22Rv1 (cell line): Measurements from ENCODE around the gene FNTB.

Experiments used
- H3K27ac ChIP-seq: fragments of 450-650 bp; 2 replicates; pipeline ENCODE4 v1.5.1; 2017
- ZFX ChIP-seq: fragments of 450-650 bp; IDR thresholded peaks from 2 replicates; pipeline ENCODE4 v1.6.1; 2017; ENCODE audit warnings: antibody characterized with exemption, borderline replicate concordance
- TF ChIP-seq, protein P1 (sequence below): fragments of 450-650 bp; IDR thresholded peaks from 2 replicates; pipeline ENCODE4 v1.5.1; 2017; ENCODE audit warnings: mild to moderate bottlenecking

The FNTB gene

DNA sequence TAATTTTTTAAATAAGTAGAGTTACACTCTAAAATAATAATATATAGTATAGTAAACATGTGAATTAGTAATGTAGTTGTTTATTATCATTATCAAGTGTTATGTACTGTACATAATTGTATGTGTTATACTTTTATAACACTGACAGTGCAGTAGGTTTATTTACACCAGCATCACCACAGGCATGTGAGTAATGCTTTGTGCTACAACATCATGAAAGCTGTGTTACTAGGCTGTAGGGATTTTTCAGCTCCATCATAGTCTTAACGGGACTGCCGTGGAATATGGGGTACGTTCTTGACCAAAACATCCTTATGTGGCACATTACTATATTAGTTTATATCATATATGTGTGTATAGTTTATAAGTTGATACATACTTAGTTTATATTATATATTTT is 8.6 kb downstream of the FNTB start:
- TF ChIP-seq ZFX: no peak
- TF ChIP-seq, protein P1, sequence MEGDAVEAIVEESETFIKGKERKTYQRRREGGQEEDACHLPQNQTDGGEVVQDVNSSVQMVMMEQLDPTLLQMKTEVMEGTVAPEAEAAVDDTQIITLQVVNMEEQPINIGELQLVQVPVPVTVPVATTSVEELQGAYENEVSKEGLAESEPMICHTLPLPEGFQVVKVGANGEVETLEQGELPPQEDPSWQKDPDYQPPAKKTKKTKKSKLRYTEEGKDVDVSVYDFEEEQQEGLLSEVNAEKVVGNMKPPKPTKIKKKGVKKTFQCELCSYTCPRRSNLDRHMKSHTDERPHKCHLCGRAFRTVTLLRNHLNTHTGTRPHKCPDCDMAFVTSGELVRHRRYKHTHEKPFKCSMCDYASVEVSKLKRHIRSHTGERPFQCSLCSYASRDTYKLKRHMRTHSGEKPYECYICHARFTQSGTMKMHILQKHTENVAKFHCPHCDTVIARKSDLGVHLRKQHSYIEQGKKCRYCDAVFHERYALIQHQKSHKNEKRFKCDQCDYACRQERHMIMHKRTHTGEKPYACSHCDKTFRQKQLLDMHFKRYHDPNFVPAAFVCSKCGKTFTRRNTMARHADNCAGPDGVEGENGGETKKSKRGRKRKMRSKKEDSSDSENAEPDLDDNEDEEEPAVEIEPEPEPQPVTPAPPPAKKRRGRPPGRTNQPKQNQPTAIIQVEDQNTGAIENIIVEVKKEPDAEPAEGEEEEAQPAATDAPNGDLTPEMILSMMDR: no peak

DNA sequence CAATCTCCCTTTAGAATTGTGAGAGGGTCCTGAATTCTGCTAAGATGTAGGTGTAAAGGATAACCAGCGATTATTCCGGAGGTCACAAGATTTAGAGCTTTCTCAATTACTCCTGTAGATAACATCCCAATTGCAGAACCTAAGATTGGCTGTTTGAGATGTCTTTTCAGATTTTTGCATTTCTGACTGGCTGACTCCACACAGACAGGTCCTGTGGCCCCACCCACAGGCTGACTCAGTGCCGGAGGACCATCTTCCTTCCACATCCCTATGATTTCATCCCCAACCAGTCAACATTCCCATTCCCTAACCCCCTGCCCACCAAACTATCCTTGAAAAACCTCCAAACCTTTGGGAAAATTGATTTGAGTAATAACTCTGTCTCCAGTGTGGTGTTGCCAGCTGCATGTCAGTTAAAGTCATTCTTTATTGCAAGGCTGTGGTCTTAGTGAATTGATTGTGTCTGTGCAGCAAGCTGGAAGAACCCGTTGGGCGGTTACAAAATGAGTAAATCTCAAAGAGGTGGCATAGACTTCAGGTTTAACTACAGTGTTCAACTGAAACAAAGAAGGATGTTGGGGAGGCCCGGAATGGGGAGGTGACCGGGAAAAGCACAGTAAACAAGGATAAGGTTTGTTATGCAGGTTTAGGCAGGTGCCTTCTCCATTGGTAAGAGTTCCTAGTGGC is 10.6 kb downstream of the FNTB start:
- TF ChIP-seq ZFX: no peak
- TF ChIP-seq, protein P1: no peak
- no peak overlapping the region for H3K27ac ChIP-seq

More for the DNA sequence above, 8.6 kb downstream of the FNTB start:
- H3K27ac ChIP-seq: no peak overlapping the region

DNA sequence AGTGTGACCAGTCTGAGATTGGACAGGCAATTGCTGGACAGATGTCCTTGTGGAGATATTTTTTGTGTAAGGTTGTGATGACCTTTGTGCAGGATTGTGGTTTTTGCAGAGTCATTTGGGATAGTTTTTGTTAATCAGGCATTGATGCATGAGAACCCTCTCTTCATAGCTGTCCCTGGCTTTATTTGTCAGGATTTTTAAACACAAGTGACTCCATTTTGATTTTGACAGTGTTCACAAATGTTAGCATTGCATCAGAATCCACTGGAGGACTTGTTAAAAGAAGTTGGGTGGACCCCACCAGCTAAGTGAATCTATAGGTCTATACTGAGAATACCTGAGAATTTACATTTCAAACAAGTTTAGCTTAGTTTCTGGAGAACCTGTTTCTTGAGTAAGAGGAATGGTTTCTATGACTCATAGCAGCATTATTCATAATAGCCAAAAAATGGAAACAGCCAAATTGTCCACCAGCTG is 11.8 kb downstream of the FNTB start:
- TF ChIP-seq, protein P1: no peak
- TF ChIP-seq ZFX: no peak
- H3K27ac ChIP-seq: no peak overlapping the region

DNA sequence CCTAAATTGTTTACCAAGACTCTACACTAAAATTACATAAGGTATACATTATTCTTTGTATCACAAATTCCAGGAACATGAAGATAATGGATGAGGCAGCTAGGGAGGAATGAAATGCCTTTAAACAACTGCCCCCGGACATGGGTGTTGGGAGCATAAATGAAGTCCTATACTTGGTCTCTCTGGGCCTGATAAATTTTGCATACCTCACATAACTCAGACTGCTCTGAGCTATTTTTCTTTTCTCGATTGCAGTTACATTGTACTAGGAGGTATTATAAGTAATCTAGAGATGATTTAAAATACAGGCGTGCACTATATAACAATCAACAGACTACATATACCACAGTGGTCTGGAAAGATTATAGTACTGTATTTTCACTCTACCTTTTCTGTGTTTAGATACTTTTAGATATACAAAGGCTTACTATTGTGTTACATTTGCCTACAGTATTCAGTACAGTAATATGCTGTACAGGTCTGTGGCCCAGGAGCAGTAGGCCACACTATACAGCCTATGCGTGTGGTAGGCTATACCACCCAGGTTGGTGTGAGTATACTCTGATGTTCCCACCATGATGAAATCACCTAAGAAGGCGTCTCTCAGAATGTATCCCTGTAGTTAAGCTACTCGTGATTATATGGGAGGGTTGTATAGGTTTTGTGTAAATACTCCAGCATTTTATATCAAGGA is 14.3 kb downstream of the FNTB start:
- TF ChIP-seq, protein P1: no peak
- TF ChIP-seq ZFX: no peak
- H3K27ac ChIP-seq: no peak overlapping the region

DNA sequence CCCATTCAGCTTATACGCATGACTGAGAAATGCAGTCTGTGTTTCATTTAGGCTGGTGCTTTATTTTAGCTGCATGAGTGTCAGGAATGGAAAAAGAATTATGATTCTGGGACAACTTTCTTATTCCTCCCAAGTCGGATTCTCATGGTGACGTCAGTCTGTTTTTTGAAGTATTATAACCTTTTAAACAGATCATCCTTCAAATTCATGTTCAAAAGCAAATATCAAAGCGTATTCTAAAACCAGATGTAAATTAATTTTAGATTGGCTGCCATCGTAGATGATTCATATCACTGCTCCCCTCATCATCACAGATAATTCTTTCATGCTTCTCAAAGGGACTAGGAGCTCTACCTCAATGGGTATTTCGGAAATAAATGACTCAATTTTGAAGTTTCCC is 15.0 kb downstream of the FNTB start:
- TF ChIP-seq ZFX: no peak
- TF ChIP-seq, protein P1: no peak
- H3K27ac ChIP-seq: no peak overlapping the region

DNA sequence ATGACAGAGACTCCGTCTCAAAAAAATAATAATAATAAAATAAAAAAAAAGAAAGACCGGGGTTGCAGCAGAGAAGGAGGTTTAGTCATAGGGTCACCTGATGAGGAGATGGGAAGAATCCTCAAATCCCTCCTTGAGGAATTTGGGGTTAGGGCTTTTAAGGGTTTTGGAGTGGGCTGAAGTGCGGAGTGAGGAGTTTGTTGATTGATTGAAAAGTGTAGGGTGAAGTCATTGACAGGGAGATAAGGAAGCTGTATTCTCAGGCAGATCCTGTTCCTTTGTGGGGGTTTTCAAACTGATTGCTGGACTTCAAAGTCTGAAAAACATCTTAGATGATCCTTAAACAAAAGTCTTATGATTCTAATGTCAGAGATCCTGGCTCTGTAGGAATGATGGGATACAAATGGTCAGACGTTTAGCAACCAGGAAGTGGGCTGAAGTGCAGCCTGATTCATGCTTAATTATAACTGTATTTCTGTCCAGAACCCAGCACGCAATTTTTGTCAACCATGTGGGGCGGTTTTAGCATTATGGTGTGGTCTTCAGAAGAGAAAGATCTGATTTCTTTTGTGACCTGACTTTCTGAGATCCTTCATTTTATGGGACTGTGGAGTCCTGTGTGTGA is 16.0 kb downstream of the FNTB start:
- TF ChIP-seq, protein P1: no peak
- no peak for TF ChIP-seq ZFX
- no peak overlapping the region for H3K27ac ChIP-seq

DNA sequence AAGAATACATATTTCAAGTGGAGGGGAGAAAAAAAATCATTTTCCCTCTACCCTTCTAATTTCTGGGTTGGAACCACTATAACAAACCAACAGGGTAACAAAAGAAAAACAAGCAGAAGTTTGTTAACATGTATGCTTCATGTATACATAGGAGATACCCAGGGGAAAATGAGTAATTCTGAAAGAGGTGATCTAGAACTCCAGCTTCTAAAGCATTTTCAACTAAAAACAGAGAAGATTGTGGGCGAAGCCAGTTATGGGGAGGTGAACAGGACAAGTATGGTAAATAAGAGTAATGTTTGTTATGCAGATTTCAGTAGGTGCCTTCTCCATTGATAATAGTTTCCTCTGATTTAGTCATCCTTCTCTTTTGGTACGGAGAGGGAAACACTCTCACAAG is 16.7 kb downstream of the FNTB start:
- TF ChIP-seq, protein P1: no peak
- H3K27ac ChIP-seq: no peak overlapping the region
